ENCODE data around the gene WDR93.
A peak's percentile ranks its signal among the peaks of the same experiment; 100 is the strongest.

Gene WDR93

DNA sequence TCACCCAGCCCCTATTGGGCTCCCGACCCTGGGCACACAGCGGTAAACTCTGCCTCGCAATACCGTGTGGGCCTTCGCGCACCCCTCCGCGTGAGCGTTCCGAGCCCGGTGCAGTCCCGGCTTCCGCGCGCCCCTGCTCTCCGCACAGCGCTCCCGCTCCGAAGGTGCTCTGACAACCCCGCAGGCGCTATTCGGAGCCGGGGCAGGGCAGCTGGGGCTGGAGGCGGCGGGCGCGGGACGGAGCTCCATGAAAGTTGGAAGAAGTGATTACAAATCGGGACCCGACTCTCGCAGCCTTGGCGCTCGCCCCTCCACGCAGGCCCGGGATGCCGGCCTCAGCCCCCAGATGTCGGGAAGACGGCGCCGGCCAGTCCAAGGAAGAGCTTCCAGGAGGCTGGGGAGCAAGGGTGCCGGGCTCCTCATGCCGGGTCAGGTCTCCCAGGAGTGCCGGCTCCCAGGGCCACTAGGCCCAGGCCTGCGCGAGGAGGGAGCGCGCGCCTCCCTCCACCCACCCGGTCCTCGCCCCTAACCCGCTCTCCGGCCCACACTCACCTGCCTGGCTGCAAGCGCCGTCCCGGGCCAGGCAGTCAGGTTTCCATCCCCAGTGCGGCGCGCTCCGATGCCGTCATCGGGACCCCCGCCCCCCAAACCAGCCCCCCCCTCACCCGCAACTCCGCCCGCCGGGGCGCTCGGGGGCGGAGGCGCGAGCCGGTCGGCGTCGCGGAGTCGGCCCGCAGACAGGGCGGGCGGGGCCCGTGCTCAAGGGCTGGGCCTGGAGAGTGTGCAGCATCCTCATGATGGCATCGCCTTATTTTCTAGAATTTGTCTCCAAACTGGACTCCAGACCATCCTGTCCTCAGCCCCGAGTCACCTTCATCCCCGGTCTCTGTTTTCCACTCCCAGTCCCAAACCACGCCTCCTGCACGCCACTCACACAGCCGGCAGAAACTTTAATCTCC is 35.5 kb upstream of the WDR93 start, which contains the start of gene KIF7:
KIF7 (minus strand) TSS at position 621 of the 959 bp plus-strand sequence. CDS start 2,537 bp downstream, outside the sequence.
- Mint-ChIP-seq H3K4me1 (peaks cover 29% of the 10 kb centered on the region), H3K9me3 (no peaks in the 10 kb centered on the region), H3K27me3 (peaks cover 72% of the 10 kb centered on the region), H3K27ac (peak within 1 kb of the TSS; percentile 58 to 94), H3K4me3 (peak within 1 kb of the TSS; percentile 88 to 95)
- DNase-seq (peak; percentile 37 to 45), ATAC-seq (peak; percentile 83)

- Mint-ChIP-seq H3K4me3 (peak overlapping the region; percentile 88 to 95), H3K4me1 (peaks cover 29% of the 10 kb centered on the region), H3K27ac (no peak overlapping the region), H3K9me3 (no peaks in the 10 kb centered on the region), H3K27me3 (peaks cover 83% of the 10 kb centered on the region)
- no peak for DNase-seq
- peak; percentile 44 for ATAC-seq
Measured at GRCh38 chr15:89656116-89656815, 34.3 kb upstream of the WDR93 start.

DNA sequence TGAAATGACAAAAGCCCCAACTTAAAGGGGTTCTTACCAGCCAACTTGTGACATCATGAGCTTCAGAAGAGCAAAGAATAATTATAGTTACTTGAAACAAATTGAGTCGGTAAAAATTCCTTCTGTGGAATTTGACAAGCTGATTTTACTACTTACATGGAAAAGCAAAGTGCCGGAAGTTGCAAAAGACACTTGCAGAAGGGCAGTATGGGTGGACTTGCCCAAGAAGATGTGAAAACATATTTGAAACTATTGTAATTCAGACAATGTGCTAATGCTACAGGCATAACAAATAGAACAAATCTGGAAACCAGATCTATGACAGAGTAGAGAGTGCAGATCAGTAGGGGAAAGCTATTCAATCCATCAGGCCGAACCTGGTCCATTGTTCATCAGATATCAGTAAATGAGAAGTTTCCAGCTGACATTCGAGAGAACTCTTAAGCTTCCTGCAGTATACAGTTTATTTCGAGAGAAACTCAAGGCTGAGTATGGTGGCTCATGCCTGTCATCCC is 32.9 kb upstream of the WDR93 start:
- Mint-ChIP-seq H3K27me3 (peaks cover 84% of the 10 kb centered on the region), H3K27ac (no peak overlapping the region), H3K9me3 (no peaks in the 10 kb centered on the region), H3K4me1 (peaks cover 29% of the 10 kb centered on the region), H3K4me3 (no peak overlapping the region)
- DNase-seq (no peak), ATAC-seq (no peak)

DNA sequence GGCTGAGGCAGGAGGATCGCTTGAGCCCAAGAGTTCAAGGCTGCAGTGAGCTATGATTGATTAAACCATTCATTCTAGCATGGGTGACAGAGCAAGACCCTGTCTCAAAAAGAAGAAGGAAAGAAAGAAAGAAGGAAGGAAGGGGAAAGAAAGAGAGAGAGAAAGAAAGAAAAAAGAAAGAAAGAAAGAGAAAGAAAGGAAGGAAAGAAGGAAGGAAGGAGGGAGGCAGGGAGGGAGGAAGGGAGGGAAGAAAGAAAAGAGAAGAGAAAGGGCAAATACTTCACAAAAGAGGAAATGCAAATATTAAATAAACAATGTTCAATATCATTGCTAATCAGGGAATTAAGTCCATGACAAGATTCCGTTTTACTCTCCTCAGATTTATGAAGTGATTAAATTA is 31.3 kb upstream of the WDR93 start:
- peaks cover 78% of the 10 kb centered on the region for H3K27me3 Mint-ChIP-seq

GRCh38 chr15:89660556-89660955 is 30.1 kb upstream of the WDR93 start:
- Mint-ChIP-seq H3K4me1 (peaks cover 9% of the 10 kb centered on the region), H3K27ac (no peak overlapping the region), H3K4me3 (no peak overlapping the region), H3K9me3 (no peaks in the 10 kb centered on the region), H3K27me3 (peaks cover 77% of the 10 kb centered on the region)
- no peak for DNase-seq
- no peak for ATAC-seq

More for the DNA sequence above, 31.3 kb upstream of the WDR93 start:
- no peaks in the 10 kb centered on the region for H3K9me3 Mint-ChIP-seq
- peaks cover 19% of the 10 kb centered on the region for H3K4me1 Mint-ChIP-seq
- no peak overlapping the region for H3K27ac Mint-ChIP-seq
- ATAC-seq (no peak), DNase-seq (no peak)
- H3K4me3 Mint-ChIP-seq = no peak overlapping the region

DNA sequence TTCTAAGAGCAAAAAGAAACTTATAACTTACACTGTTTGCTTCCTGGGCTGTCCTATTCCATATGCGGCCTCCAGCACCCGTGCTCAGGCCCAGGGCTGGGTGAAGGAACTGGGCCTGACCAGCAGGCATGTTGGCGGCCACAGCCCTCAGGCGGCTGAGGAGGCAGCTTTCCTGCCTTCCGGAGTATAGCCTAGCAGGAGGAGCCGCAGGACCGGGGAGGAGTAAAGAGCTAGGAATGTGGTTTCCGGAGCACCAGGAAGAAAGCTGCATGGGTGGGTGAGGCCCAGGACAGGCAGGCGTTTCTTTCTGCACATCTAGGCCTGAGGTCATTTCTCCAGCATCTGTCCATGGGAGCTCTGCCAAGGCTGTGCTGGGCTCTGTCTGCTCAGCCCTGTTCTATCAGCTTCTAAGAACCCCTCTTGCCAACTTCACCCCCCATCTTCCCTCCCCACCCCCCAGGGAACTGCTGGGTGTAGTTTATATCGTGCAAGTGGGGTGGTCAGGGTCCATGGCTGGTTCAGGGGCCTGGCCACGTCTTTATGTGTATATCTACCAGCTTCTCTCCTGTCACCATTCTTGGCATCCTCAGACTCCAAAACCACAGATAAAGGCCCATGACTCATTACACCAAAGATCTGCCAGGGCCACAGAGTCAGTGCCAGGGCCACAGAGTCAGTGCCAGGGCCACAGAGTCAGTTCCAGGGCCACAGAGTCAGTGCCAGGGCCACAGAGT is 27.6 kb upstream of the WDR93 start:
- no peaks in the 10 kb centered on the region for H3K4me1 Mint-ChIP-seq
- no peak for DNase-seq
- peak overlapping the region in 1 of 2 donors; percentile 15 for H3K27ac Mint-ChIP-seq
- H3K27me3 Mint-ChIP-seq = peaks cover 81% of the 10 kb centered on the region
- no peak for ATAC-seq
- H3K9me3 Mint-ChIP-seq = no peaks in the 10 kb centered on the region
- no peak overlapping the region for H3K4me3 Mint-ChIP-seq

DNA sequence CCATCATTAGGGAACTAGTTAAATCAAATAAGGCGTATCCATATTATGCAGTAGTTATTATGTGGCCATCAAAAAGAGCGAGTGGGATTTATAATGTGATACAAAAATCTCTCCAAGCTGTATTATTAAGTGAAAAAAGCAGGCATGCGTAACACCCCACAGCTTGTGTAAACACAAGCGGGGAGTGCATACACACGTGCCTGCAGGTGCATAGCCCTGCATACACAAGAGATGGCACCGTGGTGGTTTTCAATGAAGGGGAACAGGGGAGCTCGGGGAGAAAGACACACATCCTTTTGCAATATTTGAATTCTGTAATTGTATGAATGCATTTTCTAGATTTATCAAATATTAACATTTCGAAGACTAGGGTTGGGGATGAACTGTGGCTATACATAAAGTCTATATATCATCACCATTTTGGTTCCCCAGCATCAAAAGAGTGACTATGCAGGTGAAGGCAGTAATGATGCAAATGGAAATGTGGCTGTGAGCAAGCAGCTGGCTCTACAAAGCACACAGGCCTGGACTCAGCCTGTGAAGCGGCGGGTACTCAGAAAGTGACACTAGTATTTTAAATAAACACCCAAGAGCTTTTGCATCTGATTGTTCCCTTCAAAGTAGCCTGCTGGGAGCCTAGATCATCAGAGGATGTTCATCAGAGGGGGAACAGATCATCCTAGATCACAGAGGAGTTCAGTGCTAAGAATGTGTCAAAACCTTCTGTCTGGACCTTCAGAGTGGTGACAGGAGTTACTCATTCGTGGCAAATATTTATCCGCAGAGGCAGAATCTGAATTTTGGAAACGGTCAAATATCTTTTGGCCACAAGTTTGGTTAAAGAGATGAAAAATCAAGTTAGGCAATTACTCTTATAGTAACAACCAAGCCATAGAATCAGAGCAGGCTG is 25.9 kb upstream of the WDR93 start:
- H3K9me3 Mint-ChIP-seq = no peaks in the 10 kb centered on the region
- no peak for ATAC-seq
- H3K4me1 Mint-ChIP-seq = no peaks in the 10 kb centered on the region
- no peak overlapping the region for H3K27ac Mint-ChIP-seq
- H3K4me3 Mint-ChIP-seq = peak overlapping the region; percentile 50 to 51
- DNase-seq = no peak
- peaks cover 72% of the 10 kb centered on the region for H3K27me3 Mint-ChIP-seq

DNA sequence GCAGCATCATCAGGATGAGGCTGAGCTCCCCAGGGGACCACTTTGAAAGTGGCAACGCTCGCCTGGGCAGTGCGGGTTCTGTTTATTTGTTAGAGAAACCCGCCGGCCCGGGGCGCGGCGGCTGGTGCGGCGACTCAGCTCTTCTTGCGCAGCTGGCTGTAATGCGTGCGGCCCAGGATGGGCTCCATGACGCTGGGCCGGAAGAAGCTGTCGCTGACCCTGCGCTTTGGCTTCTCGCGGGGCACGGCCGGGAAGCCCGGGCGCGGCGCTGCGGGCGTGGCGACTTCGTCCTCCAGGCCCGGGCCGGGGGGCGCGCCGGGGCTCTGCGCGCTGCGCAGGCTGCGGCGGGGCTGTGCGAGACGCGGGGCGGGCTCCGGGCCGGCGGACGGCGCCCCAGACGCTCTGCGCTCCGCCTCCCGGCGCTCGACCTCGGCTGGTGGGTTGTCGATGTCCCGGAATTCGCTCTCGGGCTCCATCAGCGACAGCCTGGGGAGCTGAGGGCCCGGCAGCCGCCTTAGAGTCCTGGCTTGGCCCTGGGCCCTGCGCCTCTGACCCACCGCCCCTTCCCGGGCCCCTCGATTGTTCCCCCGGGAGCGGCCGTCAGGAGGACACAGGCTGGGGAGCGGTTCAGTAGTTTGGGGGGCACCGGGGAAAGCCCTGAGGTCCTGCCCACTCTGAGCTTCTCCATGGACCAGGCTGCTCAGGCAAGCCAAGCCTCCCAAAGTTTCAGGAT is 25.0 kb upstream of the WDR93 start:
- Mint-ChIP-seq H3K27me3 (peaks cover 62% of the 10 kb centered on the region), H3K4me3 (peak overlapping the region; percentile 28 to 68), H3K4me1 (no peaks in the 10 kb centered on the region), H3K27ac (no peak overlapping the region), H3K9me3 (no peaks in the 10 kb centered on the region)
- peak in 1 of 2 donors; percentile 27 for DNase-seq
- ATAC-seq = peak; percentile 73

DNA sequence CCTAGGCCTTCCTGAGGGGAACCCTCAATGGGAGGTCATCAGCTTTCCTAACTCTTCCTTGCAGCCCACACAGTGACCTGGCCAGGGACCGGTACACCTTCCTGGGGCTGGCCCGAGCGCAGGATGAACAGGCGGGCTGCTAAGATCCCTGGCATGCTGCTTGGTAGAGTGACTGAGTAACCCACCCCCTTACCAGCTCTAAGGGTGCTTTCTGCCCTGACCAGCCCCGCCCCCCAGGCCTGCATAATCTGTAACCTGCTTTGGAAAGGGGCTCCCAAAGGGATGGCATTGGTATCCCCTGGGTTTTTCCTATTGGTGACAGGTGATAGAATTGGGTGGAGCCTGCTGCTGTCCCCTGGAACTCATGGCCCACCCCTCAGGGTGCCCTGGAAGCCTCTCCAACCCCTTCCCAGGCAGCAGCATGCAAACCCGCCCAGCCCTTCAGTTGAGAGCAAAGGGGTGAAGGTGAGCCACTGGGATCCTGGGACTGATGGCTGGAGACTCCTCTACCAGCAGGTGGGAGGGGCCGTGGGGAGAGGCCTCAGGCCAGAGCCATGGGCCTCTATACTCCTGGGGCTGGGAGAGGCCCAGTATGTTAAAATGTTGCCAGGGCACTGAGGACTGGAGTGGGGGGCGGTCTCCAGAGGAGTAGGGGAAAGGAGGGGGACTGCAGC is 24.3 kb upstream of the WDR93 start:
- Mint-ChIP-seq H3K9me3 (no peaks in the 10 kb centered on the region), H3K4me3 (peak overlapping the region; percentile 28 to 68), H3K27ac (no peak overlapping the region), H3K27me3 (peaks cover 56% of the 10 kb centered on the region), H3K4me1 (peaks cover 4% of the 10 kb centered on the region)
- ATAC-seq (peak; percentile 32), DNase-seq (no peak)

GRCh38 chr15:89666858-89667705 is 23.5 kb upstream of the WDR93 start:
- Mint-ChIP-seq H3K4me3 (no peak overlapping the region), H3K9me3 (no peaks in the 10 kb centered on the region), H3K4me1 (peaks cover 12% of the 10 kb centered on the region), H3K27me3 (peaks cover 54% of the 10 kb centered on the region), H3K27ac (no peak overlapping the region)
- DNase-seq (no peak), ATAC-seq (no peak)

DNA sequence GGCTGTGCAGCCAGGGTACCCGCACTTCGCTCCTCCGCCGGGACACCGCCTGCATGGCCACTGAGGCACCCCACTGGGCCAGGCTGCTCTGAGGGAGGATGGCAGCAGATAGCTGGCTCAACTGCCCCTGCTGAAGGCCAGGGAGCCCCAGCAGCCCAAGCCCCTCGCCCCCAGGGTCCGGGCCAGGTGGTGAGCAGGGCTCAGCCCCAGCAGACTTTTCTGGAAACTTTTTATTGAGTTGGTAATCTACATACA is 23.0 kb upstream of the WDR93 start:
- Mint-ChIP-seq H3K27ac (no peak overlapping the region), H3K27me3 (peaks cover 49% of the 10 kb centered on the region), H3K9me3 (no peaks in the 10 kb centered on the region), H3K4me1 (peaks cover 13% of the 10 kb centered on the region), H3K4me3 (no peak overlapping the region)
- DNase-seq (no peak), ATAC-seq (no peak)

GRCh38 chr15:89668171-89668570 is 22.4 kb upstream of the WDR93 start:
- H3K4me1 Mint-ChIP-seq = peaks cover 13% of the 10 kb centered on the region
- DNase-seq (no peak), ATAC-seq (no peak)
- peaks cover 44% of the 10 kb centered on the region for H3K27me3 Mint-ChIP-seq
- H3K9me3 Mint-ChIP-seq = no peaks in the 10 kb centered on the region
- no peak overlapping the region for H3K27ac Mint-ChIP-seq
- H3K4me3 Mint-ChIP-seq = no peak overlapping the region

GRCh38 chr15:89669309-89669865 is 21.2 kb upstream of the WDR93 start:
- no peak overlapping the region for H3K27ac Mint-ChIP-seq
- ATAC-seq = no peak
- H3K4me1 Mint-ChIP-seq = peaks cover 13% of the 10 kb centered on the region
- H3K9me3 Mint-ChIP-seq = no peaks in the 10 kb centered on the region
- no peak for DNase-seq
- H3K4me3 Mint-ChIP-seq = no peak overlapping the region
- H3K27me3 Mint-ChIP-seq = peaks cover 37% of the 10 kb centered on the region
